HCT116 (cell line): ENCODE measurements around the gene USP36. TPM values are rescaled to one million over a fixed set of nuclear protein-coding genes. Genes with fewer than 3 reads are reported as not detected.

Experiments
- ATAC-seq: fragments of 200-7000 bp; cut with Tn5 transposase; 2 replicates; pipeline ENCODE4 v1.9.1; 2020; ENCODE audit warnings: mild to moderate bottlenecking, moderate library complexity
- BruUV-seq: library from RNA; stranded (reverse); fragments of 400-500 nt; replicated peaks from 2 replicates; lab custom pipeline; 2021; lab: Mats Ljungman, UMichigan
- CTCF ChIA-PET: fragments of 300-600 bp; sonication (Branson Sonifier 250); formaldehyde crosslinking; loops from one replicate; lab custom pipeline; 2021; ENCODE audit warnings: antibody characterized with exemption; lab: Charles Lee
- POLR2A ChIA-PET: fragments of 300-600, 350-600 bp; sonication (Branson Sonifier 250); formaldehyde crosslinking; loops from one replicate; lab custom pipeline; 2021; ENCODE audit warnings: antibody characterized with exemption; lab: Charles Lee
- RAD21 ChIA-PET, 2 experiments: fragments of 300-600 bp; sonication (Branson Sonifier 250); formaldehyde crosslinking; loops; one replicate each; lab custom pipeline; 2023; ENCODE audit warnings: low total read pairs in 2 of 2; ENCODE audit not compliant: uncharacterized antibody in 2 of 2, unreplicated experiment in 2 of 2, low non-redundant PET in 1 of 2; lab: Charles Lee
- DNase-seq: peaks from one replicate; pipeline ENCODE4 v3.0.0-alpha.2; 2010; ENCODE audit warnings: low read depth, low spot score
- H2AFZ ChIP-seq: fragments of 200-600 bp; shearing (Covaris generic), sonication (generic); 2 replicates; pipeline ENCODE4 v1.6.1; 2017; ENCODE audit warnings: low read depth, mixed run types, mixed read lengths, antibody characterized with exemption, low read length; ENCODE audit not compliant: poor library complexity, severe bottlenecking
- H3K27ac ChIP-seq: 2 replicates; pipeline ENCODE4 v1.5.1; 2012; ENCODE audit warnings: low read depth, low read length
- H3K27me3 ChIP-seq: fragments of 200-600 bp; sonication (generic); 2 replicates; pipeline ENCODE4 v1.6.1; 2016; ENCODE audit warnings: mixed run types, low read length, mixed read lengths; ENCODE audit not compliant: insufficient read depth
- H3K36me3 ChIP-seq, 2 experiments: fragments of 200-500 bp in 1 of 2; fragments of 200-600 bp in 1 of 2; sonication (Bioruptor generic) in 1 of 2; sonication (generic) in 1 of 2; 2 replicates each; pipeline versions ENCODE4 v1.5.1 to v1.6.1; 2014 to 2016; ENCODE audit warnings: low read length in 2 of 2, inconsistent platforms in 1 of 2, mixed read lengths in 1 of 2, mixed run types in 1 of 2; ENCODE audit not compliant: insufficient read depth in 2 of 2, control insufficient read depth in 1 of 2
- H3K4me1 ChIP-seq, 2 experiments: fragments of 200-600 bp in 1 of 2; sonication (generic) in 1 of 2; 2 replicates each; pipeline versions ENCODE4 v1.5.1 to v1.6.1; 2012 to 2017; ENCODE audit warnings: low read length in 2 of 2, inconsistent platforms in 1 of 2, mild to moderate bottlenecking in 1 of 2, mixed read lengths in 1 of 2, mixed run types in 1 of 2, moderate library complexity in 1 of 2; ENCODE audit not compliant: insufficient read depth in 2 of 2, control insufficient read depth in 1 of 2
- H3K4me2 ChIP-seq: fragments of 200-600 bp; sonication (generic); 2 replicates; pipeline ENCODE4 v1.6.1; 2017; ENCODE audit warnings: mixed run types, low read length, mixed read lengths
- H3K4me3 ChIP-seq, 2 experiments: fragments of 200-600 bp in 1 of 2; sonication (generic) in 1 of 2; replicated peaks in 1 of 2; 2 replicates each; pipeline ENCODE4 v1.5.1; 2011 to 2016; ENCODE audit warnings: low read length in 2 of 2, control low read depth in 1 of 2, low read depth in 1 of 2, mild to moderate bottlenecking in 1 of 2, mixed read lengths in 1 of 2, mixed run types in 1 of 2
- H3K79me2 ChIP-seq: fragments of 200-600 bp; sonication (generic); 2 replicates; pipeline ENCODE4 v1.6.1; 2017; ENCODE audit warnings: mild to moderate bottlenecking, mixed run types, low read length, moderate library complexity, mixed read lengths; ENCODE audit not compliant: insufficient read depth
- H3K9ac ChIP-seq: fragments of 200-600 bp; sonication (generic); 2 replicates; pipeline ENCODE4 v1.6.1; 2016; ENCODE audit warnings: low read length, mixed read lengths
- H3K9me2 ChIP-seq: fragments of 200-600 bp; sonication (generic), shearing (Covaris generic); 2 replicates; pipeline ENCODE4 v1.6.1; 2017; ENCODE audit warnings: mixed run types, mild to moderate bottlenecking, moderate library complexity; ENCODE audit not compliant: insufficient read depth
- H3K9me3 ChIP-seq, 2 experiments: fragments of 200-500 bp in 1 of 2; fragments of 200-600 bp in 1 of 2; sonication (Bioruptor generic) in 1 of 2; sonication (generic) in 1 of 2; 2 replicates each; pipeline ENCODE4 v1.6.1; 2014 to 2017; ENCODE audit warnings: low read length in 2 of 2, mixed read lengths in 2 of 2, inconsistent platforms in 1 of 2, low read depth in 1 of 2, mild to moderate bottlenecking in 1 of 2, mixed run types in 1 of 2, moderate library complexity in 1 of 2; ENCODE audit not compliant: control insufficient read depth in 1 of 2, insufficient read depth in 1 of 2
- H4K20me1 ChIP-seq: fragments of 200-600 bp; sonication (generic), shearing (Covaris generic); 2 replicates; pipeline ENCODE4 v1.6.1; 2017; ENCODE audit warnings: mixed run types, mild to moderate bottlenecking, moderate library complexity; ENCODE audit not compliant: insufficient read depth
- CEBPB ChIP-seq: IDR thresholded peaks from 2 replicates; pipeline ENCODE4 v1.6.1; 2012; ENCODE audit warnings: low read depth
- EGR1 ChIP-seq: IDR thresholded peaks from 2 replicates; pipeline ENCODE4 v1.6.1; 2012; ENCODE audit warnings: low read depth
- EZH2 ChIP-seq: fragments of 200-600 bp; sonication (generic); IDR thresholded peaks from 2 replicates; pipeline ENCODE4 v1.6.1; 2017; ENCODE audit warnings: antibody characterized with exemption, mixed run types
- FOSL1 ChIP-seq: IDR thresholded peaks from 2 replicates; pipeline ENCODE4 v1.6.1; 2012; ENCODE audit warnings: low read depth
- JUND ChIP-seq: IDR thresholded peaks from 2 replicates; pipeline ENCODE4 v1.6.1; 2012
- POLR2A ChIP-seq: IDR thresholded peaks from 2 replicates; pipeline ENCODE4 v1.7.0; 2011; ENCODE audit warnings: borderline replicate concordance; ENCODE audit not compliant: insufficient read depth, insufficient read length; ENCODE audit errors: extremely low read depth
- POLR2AphosphoS5 ChIP-seq: IDR thresholded peaks from 2 replicates; pipeline ENCODE4 v1.6.1; 2011; ENCODE audit warnings: mild to moderate bottlenecking, low read depth, low read length, moderate library complexity
- RAD21 ChIP-seq: IDR thresholded peaks from 2 replicates; pipeline ENCODE4 v1.6.1; 2012; ENCODE audit warnings: low read depth, mild to moderate bottlenecking
- SIN3A ChIP-seq: IDR thresholded peaks from 2 replicates; pipeline ENCODE4 v1.6.1; 2012; ENCODE audit warnings: low read depth
- SP1 ChIP-seq: IDR thresholded peaks from 2 replicates; pipeline ENCODE4 v1.6.1; 2012; ENCODE audit warnings: low read depth
- TCF7L2 ChIP-seq: IDR thresholded peaks from 2 replicates; pipeline ENCODE4 v1.7.0; 2011; ENCODE audit warnings: borderline replicate concordance, inconsistent platforms; ENCODE audit not compliant: insufficient read depth, insufficient read length; ENCODE audit errors: extremely low read depth
- YY1 ChIP-seq: IDR thresholded peaks from 2 replicates; pipeline ENCODE4 v1.6.1; 2011; ENCODE audit warnings: low read length, low read depth, moderate library complexity, mild to moderate bottlenecking; ENCODE audit not compliant: insufficient replicate concordance; ENCODE audit errors: extremely low read depth
- intact Hi-C: fragments of 100-400 bp; cut with micrococcal nuclease; formaldehyde crosslinking; loops from 2 replicates; pipeline ENCODE4 v1.10.0; 2022
- total RNA-seq: library from RNA; stranded (reverse); gene quantifications from one replicate; pipeline ENCODE4 v1.2.1, GENCODE V29; 2021; ENCODE audit not compliant: unreplicated experiment
- TF ChIP-seq, protein P1 (sequence below): IDR thresholded peaks from 2 replicates; pipeline ENCODE4 v1.6.1; 2012
- TF ChIP-seq, protein P2 (sequence below): IDR thresholded peaks from 2 replicates; pipeline ENCODE4 v1.6.1; 2011; ENCODE audit warnings: mild to moderate bottlenecking, low read length, moderate library complexity; ENCODE audit not compliant: insufficient replicate concordance; ENCODE audit errors: extremely low read depth

USP36 gene
- total RNA-seq, 1 experiment from 2014 or later, result 104 TPM

DNA sequence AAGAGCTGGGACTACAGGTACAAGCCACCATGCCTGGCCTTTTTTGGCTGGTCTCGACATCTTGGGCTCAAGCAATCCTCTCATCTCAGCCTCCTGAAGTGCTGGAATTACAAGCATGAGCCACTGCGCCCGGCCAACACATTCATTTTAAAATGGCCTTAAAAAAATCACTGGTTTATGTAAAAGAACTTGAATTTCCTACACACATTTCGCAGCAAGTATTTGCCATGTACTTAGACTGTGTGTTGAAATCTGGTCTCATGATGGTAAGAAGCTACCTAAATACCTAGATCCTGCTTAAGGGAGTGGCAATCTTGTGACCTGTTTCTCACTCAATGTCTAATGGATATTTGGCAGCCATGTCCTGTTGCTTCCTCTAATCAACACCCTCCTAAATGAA is 50.1 kb downstream of the USP36 start (continued):
- TF ChIP-seq POLR2A (no peak), CEBPB (no peak), FOSL1 (no peak), POLR2AphosphoS5 (no peak), RAD21 (no peak), SIN3A (no peak), EGR1 (no peak)

DNA sequence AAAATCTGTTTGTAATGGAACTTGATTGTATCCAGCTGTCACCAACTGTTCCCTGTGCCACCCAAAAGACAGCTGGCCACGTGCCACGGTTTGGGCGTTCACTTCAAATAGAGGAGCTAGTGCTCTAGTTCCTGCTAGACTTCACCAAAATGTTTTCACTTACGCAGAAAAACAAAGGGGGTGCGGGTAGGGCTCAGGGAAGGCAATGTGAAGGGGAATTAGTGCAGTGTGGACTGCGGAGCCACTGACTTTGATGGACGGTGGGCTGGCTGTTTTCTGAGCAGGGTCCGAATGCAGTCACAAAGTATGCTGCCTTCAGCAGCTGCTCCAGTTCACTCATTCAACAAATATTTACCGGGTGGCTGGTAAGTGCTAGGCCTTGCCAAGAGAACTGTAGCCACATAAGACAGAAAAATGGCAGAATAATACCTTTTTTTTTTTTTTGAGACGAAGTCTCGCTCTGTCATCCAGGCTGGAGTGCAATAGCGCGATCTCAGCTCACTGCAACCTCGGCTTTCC is 50.9 kb downstream of the USP36 start:
- CTCF ChIA-PET, result no interaction called here
- H3K4me2 ChIP-seq, result no peak overlapping the region
- no peak overlapping the region for H3K27ac ChIP-seq
- H3K36me3 ChIP-seq, result peaks cover 2 to 7% of the 10 kb centered on the region in 2 experiments; a peak in 1 of 4 replicates
- no TSS peak for BruUV-seq
- H3K4me1 ChIP-seq, result peaks cover 5 to 14% of the 10 kb centered on the region in 2 experiments; a peak in 3 of 4 replicates
- intact Hi-C loops, result no loop called here
- H2AFZ ChIP-seq, result no peak overlapping the region
- RAD21 ChIA-PET, result interaction anchor here in 1 of 2 experiments (0.6 kb wide), 1 partner anchor 274 kb away, joined by 3 read pairs; no protein-coding TSS in a partner anchor
- no peaks in the 10 kb centered on the region for H3K27me3 ChIP-seq
- no peaks in the 10 kb centered on the region for H4K20me1 ChIP-seq
- H3K9ac ChIP-seq, result no peak overlapping the region
- ATAC-seq, result no peak
- H3K79me2 ChIP-seq, result no peaks in the 10 kb centered on the region
- TF ChIP-seq SP1, result no peak
- H3K4me3 ChIP-seq, result no peak overlapping the region
- no peaks in the 10 kb centered on the region for H3K9me3 ChIP-seq
- POLR2A ChIA-PET, result no interaction called here
- no peaks in the 10 kb centered on the region for H3K9me2 ChIP-seq
- no peak for DNase-seq

DNA sequence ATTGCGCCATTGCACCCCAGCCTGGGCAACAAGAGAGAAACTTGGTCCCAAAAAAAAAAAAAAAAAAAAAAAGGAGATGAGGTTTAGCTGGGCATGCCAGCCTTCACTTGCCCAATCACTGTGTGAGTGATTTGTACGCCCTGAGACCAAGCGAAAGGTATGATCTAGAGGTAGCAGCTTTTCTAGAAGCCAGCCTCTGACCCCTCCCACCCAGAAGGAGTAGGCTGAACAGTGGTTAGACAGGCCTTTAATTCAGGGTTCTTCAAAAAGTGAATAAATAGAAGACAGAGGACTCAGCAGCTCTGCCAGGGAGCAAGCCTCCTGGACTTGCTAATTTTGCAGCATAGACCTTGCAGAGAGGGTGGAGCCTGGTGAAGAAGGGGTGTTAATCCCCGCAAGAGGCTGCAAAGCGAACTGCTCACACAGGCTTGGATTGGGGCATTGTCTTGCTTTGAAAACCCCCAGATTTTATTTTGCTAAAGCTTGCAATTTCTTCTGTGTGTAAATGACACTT is 51.4 kb downstream of the USP36 start:
- Histone ChIP-seq H3K4me1 (peaks cover 5 to 14% of the 10 kb centered on the region in 2 experiments; a peak in 3 of 4 replicates), H3K4me3 (no peak overlapping the region), H4K20me1 (no peaks in the 10 kb centered on the region), H3K9me2 (no peaks in the 10 kb centered on the region), H3K36me3 (peaks cover 2 to 3% of the 10 kb centered on the region in 2 experiments; a peak in 1 of 4 replicates), H3K79me2 (no peaks in the 10 kb centered on the region), H3K27me3 (no peaks in the 10 kb centered on the region), H3K9me3 (no peaks in the 10 kb centered on the region), H3K27ac (no peak overlapping the region), H2AFZ (no peak overlapping the region), H3K4me2 (no peak overlapping the region), H3K9ac (no peak overlapping the region)
- ChIA-PET RAD21 (interaction anchor here in 1 of 2 experiments (0.6 kb wide), 1 partner anchor 274 kb away, joined by 3 read pairs; no protein-coding TSS in a partner anchor), CTCF (no interaction called here), POLR2A (no interaction called here)
- ATAC-seq (no peak), DNase-seq (no peak)
- BruUV-seq, result no TSS peak
- intact Hi-C loops, result no loop called here
- TF ChIP-seq EZH2, result no peak
- no peak for TF ChIP-seq JUND
- TF ChIP-seq POLR2A, result no peak
- no peak for TF ChIP-seq YY1
- no peak for TF ChIP-seq TCF7L2
- TF ChIP-seq, protein P1, sequence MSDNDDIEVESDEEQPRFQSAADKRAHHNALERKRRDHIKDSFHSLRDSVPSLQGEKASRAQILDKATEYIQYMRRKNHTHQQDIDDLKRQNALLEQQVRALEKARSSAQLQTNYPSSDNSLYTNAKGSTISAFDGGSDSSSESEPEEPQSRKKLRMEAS, result no peak
- TF ChIP-seq, protein P2, sequence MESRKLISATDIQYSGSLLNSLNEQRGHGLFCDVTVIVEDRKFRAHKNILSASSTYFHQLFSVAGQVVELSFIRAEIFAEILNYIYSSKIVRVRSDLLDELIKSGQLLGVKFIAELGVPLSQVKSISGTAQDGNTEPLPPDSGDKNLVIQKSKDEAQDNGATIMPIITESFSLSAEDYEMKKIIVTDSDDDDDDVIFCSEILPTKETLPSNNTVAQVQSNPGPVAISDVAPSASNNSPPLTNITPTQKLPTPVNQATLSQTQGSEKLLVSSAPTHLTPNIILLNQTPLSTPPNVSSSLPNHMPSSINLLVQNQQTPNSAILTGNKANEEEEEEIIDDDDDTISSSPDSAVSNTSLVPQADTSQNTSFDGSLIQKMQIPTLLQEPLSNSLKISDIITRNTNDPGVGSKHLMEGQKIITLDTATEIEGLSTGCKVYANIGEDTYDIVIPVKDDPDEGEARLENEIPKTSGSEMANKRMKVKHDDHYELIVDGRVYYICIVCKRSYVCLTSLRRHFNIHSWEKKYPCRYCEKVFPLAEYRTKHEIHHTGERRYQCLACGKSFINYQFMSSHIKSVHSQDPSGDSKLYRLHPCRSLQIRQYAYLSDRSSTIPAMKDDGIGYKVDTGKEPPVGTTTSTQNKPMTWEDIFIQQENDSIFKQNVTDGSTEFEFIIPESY, result no peak
